DMS79 (cell line): ENCODE data around the gene PPP1R13B.

Experiments
- DNase-seq: peaks from one replicate; lab custom pipeline; 2025; lab: John Stamatoyannopoulos, UW

PPP1R13B gene

DNA sequence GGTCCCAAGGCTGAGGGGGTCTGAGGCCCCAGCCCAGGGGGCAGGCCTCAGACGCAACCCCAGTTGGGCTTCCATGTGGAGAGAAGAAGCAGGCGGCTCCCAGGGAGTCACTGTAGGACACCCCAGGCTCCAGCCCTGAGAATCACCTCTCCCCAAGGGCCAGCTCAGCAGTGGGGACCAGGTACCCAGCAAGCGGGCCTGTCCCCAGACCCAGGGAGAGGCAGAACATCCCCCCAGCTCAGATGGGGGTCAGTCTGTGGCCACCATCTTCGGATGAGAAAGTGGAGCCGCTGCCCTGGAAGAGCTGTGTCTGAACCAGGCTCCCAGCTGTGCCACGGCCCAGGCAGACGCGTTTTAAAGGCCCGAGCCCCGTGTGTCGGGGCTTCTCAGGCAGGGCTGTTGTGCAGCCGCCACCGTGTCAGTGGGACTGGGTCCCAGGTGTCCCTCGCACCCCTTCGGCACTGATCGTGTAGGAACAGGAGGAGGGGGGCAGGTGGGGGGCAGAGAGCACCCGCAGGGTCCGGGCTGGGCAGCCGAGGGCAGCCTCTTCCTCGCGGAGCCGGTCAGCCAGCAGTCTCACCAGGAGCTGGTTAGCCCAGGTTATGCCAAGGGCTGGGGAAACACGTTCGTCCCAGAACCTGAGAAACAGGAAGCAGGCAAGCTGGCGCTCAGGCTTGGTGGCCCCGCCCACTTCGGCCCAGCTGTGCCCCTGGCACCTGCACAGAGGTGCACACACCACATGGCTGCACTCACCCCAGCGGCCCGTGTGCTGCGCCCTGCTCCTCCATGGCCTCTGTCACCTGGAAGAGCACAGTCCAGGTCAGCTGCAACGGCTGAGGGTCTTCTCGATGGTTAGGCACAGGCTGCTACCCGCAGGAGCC is 148.8 kb downstream of the PPP1R13B start:
- DNase-seq = no peak

DNA sequence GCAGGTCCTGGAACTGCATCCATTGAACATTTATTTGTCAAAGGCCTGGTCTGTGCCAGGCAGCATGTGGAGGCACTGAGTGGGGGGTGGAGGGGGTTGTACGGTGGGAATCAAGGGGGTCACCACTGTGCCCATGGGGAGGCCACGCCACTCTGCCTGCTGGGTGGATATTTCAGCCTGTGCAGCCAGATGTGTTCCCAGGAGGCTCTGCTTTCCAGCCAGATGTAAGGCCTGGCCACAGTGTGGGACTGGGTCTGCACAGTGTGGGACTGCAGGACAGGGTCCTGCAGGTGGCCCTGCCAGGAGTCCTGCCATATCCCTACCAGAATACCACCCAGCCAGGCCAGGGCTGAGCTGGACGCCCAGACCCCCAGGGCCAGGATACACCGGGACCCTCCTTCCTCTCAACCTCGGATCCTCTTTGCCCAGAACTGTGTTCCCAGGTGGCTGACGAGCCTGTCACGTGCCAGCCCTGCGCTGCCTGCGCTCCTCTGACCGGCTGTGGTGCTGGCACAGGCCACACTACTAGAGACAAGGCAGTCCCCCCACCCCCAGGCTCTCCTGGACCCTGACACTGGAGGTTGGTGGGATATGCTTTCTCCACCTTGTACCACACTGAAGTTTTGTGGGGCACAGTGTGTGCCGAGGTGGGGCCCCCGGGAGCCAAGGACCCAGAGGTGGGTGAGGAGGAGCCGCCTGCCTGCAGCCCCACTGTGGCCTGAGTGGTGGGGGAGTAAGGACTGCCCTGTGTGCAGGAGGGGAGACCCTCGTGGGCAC is 149.6 kb downstream of the PPP1R13B start:
- no peak for DNase-seq

- no peak for DNase-seq
These were observed 150.2 kb downstream of the PPP1R13B start for GRCh38 chr14:103697206-103697602.

DNA sequence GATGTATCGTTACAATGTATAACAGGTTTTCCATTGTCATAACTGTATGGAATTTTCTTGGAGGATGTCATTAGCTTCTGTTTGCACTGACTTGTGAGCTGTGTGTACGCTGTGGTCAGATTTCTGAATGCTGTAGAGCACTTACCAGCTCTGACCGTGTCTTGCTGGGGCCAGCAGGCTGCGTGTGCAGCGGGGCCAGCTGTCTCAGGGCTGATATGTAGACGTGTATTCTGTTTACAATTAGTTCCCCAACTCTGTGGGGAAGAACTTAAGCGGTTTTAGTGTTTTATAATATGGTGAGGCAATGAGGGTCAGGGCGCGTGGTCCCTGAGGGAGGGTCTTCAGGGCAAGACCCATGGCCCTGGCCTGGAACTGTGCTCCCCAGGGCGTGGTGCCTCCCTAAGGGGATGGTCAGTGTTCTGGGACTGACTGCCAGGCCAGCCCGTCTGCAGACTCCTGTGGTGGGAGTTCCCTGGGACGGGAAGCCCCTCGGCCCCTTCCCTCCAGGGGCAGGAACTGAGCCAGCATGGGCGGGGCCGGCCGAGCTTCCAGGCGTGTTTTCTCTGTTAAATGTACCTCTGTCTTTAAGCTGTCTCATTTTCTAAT is 150.8 kb downstream of the PPP1R13B start:
- DNase-seq = peak; percentile 56

GRCh38 chr14:103696070-103696402 is 151.3 kb downstream of the PPP1R13B start:
- DNase-seq = no peak

- no peak for DNase-seq
These were observed 151.9 kb downstream of the PPP1R13B start for GRCh38 chr14:103695296-103696069.

DNA sequence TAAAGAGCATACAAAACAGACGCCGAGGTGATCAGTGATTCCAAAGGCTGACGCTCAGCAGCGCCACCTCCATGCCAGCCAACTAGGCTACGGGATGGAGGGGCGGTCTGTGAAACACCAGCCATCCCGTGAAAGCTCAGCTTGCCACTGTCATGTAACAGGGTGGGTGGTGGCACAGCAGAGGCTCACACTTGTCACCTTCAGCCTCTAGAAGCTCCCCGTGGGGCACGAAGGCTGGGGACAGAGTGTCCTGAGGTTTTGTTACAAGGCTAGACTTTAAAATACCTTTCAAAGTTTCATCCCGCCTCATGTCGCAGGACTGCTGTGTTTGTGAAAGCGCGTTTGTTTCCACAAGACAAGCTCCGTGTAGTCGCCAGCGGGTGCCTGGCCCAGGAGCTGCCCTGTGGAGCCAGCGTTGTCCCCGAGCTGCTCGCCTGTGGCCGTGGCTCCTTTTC is 152.8 kb downstream of the PPP1R13B start:
- DNase-seq = no peak

GRCh38 chr14:103693515-103693914 is 153.9 kb downstream of the PPP1R13B start:
- peak; percentile 16 for DNase-seq

- DNase-seq = no peak
These were observed 154.5 kb downstream of the PPP1R13B start for GRCh38 chr14:103692871-103693270.

GRCh38 chr14:103692159-103692558 is 155.2 kb downstream of the PPP1R13B start:
- DNase-seq = no peak

DNA sequence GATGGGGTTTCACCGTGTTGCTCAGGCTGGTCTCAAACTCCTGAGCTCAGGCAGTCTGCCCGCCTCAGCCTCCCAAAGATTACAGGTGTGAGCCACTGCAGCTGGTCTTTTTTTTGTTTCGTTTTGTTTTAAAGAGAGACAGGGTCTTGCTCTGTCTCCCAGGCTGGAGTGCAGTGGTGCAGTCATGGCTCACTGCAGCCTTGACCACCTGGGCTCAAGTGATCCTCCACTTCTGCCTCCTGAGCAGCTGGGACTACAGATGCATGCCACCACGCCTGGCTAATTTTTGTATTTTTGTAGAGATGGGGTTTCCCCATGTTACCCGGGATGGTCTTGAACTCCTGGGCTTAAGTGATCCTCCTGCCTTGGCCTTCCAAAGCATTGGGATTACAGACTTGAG is 155.7 kb downstream of the PPP1R13B start:
- peak; percentile 66 for DNase-seq

GRCh38 chr14:103690332-103690731 is 157.0 kb downstream of the PPP1R13B start:
- no peak for DNase-seq

- peak; percentile 44 for DNase-seq
These were observed 158.2 kb downstream of the PPP1R13B start for GRCh38 chr14:103688906-103689902.

DNA sequence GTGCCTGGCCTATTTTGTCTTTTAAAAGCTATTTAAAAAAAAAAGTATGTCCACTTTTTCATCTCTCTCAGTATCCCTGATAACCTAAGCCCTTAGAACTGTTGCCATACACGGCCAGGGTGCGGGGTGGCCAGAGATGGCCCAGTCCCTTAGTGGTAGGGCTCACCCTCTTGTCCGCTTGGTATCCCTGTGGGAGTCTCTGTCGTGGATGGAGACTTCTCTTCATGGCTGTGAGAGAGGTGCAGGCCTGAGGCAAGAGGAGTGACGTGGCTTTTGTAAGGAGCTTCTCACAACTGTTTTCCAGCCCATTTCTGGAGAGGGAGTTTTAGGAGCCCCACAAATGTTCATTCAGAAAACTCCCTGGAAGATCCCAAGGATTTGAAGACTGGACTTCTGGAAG is 158.9 kb downstream of the PPP1R13B start:
- DNase-seq = no peak

DNA sequence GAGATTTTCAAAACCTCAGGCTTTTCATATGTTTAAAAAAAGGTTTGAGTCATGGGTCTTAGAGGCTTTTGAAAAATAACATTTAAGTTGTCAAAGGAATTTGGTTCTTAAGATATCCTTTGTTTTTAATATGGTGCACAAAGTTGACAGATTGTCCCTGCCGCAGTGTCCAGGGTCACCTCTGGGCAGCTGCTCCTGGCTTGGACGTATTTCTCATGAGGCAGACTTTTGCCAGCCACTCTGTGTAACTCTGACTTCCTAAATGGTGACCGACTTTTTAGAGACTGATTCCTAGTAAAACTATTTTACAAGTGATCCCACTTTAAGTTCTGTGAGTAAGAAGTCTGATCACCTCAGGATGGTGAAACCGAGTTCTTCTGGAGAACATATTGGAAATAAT is 159.7 kb downstream of the PPP1R13B start:
- no peak for DNase-seq

DNA sequence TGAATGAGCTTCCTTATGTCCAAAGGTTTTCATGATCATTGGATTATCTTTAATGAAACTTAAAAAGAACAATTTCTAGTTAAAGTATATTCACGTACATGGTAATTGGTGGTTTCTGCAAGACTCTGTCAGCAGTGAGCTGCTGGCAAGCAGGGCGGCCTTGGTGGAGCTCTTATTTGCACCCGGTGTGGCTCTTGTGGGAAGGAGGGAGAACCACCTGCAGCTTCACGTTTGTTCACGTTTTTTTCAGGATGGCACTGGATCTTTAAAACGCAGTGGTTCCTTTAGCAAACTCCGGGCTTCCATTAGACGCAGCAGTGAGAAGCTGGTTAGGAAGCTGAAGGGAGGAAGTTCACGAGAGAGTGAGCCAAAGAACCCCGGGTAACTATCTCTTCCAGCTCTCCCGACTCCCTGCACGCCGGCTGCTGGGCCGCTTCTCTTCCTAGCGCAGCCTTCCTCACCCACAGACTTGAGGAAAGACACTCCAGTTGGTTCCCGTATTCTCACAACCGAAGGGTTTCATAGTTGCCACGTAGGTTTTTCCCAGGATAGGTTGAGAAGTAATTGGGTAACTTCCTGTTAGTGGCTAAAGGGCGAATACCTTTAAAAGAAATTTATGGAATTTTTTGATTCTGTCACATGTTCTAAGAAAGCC is 160.4 kb downstream of the PPP1R13B start:
- no peak for DNase-seq

DNA sequence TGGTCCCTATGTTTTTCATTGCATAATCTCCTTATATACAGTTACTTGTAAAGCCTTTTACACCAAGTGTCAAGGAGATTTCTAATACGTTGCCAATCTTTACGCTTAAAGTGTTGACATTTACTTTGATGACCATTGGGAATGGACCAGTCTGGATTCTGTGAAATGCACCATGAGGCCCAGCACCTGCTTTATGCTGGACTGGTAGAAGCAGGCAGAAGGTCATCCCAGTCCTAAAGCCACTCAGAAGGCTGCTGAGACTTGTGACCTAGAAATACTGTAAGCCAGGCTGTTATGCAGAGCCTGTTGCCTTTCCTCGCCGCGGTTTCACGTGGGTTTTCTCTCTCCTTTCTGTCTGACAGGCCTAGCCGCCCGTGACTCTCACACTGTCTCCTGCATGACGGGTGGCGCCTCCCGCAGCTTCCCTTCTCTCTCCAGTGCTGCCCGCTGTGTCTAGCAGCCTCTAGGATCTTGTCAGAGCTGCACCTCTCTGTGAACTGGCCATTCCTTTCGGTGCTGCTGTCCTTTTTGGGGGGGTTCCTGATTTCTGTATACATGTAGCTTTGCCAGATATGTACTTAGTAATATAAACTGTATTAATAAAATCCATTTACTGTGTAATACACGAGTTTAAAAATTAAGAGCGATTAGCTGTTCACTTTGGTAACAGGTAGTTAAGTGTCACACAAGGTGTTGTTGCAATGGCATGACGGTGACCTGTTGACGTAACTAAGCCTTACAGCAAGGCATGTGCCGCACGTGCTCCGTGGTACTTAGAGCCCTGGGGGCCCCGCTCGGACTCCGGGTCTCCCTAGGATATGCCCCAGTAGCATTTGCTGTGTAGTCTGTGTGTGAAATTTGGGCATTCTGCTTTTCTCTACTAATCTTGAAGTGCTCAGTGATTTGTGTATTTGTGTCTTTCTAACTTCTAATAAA is 161.8 kb downstream of the PPP1R13B start:
- DNase-seq = no peak

DNA sequence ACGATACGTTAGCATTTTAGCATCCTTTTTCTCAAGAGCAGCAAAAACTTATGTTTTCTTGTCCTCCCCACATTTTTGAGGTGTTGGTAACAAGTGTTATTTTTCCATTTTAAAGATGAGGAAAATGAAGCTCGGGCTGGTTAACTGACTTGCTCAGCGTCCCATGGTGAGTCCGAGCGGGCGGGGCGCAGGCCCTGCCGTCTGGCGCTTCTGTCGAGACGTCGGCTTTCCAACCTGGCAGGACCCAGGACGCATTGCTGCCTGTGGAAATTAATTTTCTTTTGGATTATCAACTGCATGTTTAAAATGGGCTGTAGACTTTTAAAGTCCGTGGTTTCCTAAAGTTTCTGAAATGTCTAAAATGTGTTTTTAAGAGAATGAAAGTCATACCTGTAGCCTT is 162.5 kb downstream of the PPP1R13B start:
- no peak for DNase-seq

DNA sequence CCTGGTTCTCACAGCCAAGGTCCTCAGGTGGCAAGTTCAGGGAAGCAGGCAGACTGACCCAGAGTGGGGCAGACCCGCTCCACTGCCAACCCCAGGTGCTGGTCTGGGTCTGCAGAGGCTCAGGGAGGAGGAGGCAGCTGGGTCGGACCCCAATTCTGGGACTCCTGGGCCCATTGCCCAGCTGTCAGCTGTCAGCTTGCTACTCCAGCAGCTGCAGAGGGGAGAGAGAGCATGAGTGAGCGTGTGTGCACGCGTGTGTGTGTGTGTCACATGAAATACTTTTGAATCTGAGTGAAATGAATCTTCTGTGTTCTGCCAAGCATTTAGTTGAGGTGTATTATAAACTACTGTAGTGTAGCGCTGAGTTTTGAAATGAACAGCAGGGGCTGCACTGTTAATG is 162.9 kb downstream of the PPP1R13B start:
- DNase-seq = no peak
